Stimulated activated naive B cell treated with anti-CD40 and anti-IgM and Interleukin-4, amounts not matched to agents 10 μg/mL and 1 μg/mL and 100 μg/mL, for 72 hours (primary cell): ENCODE data around the gene LNX1.

ENCODE experiments used
- ATAC-seq, 2 donors: fragments of 150-1000 bp; cut with Tn5 transposase; replicated peaks; 2 replicates each; pipeline ENCODE4 v1.10.0; 2021; ENCODE audit warnings: moderate library complexity in 1 of 2
- DNase-seq: peaks from one replicate; pipeline ENCODE4 v3.0.0; 2021
- H3K27ac Mint-ChIP-seq: one replicate; pipeline ENCODE4 v1.8.0; 2022; ENCODE audit warnings: mild to moderate bottlenecking, mixed read lengths
- H3K27me3 Mint-ChIP-seq, 2 donors: one replicate each; pipeline ENCODE4 v1.8.0; 2022; ENCODE audit warnings: mixed read lengths in 2 of 2
- H3K36me3 Mint-ChIP-seq, 2 donors: one replicate each; pipeline ENCODE4 v1.8.0; 2022; ENCODE audit warnings: mixed read lengths in 2 of 2, mild to moderate bottlenecking in 1 of 2
- H3K4me1 Mint-ChIP-seq, 2 donors: one replicate each; pipeline ENCODE4 v1.8.0; 2022; ENCODE audit warnings: mixed read lengths in 2 of 2, mild to moderate bottlenecking in 1 of 2
- H3K4me3 Mint-ChIP-seq, 2 donors: one replicate each; pipeline ENCODE4 v1.8.0; 2022; ENCODE audit warnings: mild to moderate bottlenecking in 2 of 2, mixed read lengths in 2 of 2, moderate library complexity in 1 of 2
- H3K9me3 Mint-ChIP-seq, 2 donors: one replicate each; pipeline ENCODE4 v1.8.0; 2022; ENCODE audit warnings: mixed read lengths in 2 of 2, mild to moderate bottlenecking in 1 of 2

The LNX1 gene

GRCh38 chr4:53499791-53500190 is 91.5 kb downstream of the LNX1 start:
- Mint-ChIP-seq H3K4me1 (no peaks in the 10 kb centered on the region), H3K4me3 (no peak overlapping the region), H3K27ac (no peak overlapping the region), H3K27me3 (no peaks in the 10 kb centered on the region), H3K9me3 (no peaks in the 10 kb centered on the region), H3K36me3 (no peaks in the 10 kb centered on the region)
- DNase-seq (no peak), ATAC-seq (no peak)

- Mint-ChIP-seq H3K4me1 (no peaks in the 10 kb centered on the region), H3K27me3 (no peaks in the 10 kb centered on the region), H3K27ac (no peak overlapping the region), H3K9me3 (no peaks in the 10 kb centered on the region), H3K36me3 (no peaks in the 10 kb centered on the region), H3K4me3 (no peak overlapping the region)
- ATAC-seq, result no peak
- DNase-seq, result no peak
Measured at GRCh38 chr4:53498706-53499105, 92.6 kb downstream of the LNX1 start.

GRCh38 chr4:53497487-53498244 is 93.6 kb downstream of the LNX1 start:
- Mint-ChIP-seq H3K4me1 (no peaks in the 10 kb centered on the region), H3K36me3 (no peaks in the 10 kb centered on the region), H3K27ac (no peak overlapping the region), H3K4me3 (no peak overlapping the region), H3K27me3 (no peaks in the 10 kb centered on the region), H3K9me3 (no peaks in the 10 kb centered on the region)
- no peak for ATAC-seq
- DNase-seq, result no peak

GRCh38 chr4:53494851-53495250 is 96.4 kb downstream of the LNX1 start:
- ATAC-seq, result no peak
- Mint-ChIP-seq H3K36me3 (no peaks in the 10 kb centered on the region), H3K27ac (no peak overlapping the region), H3K9me3 (no peaks in the 10 kb centered on the region), H3K27me3 (no peaks in the 10 kb centered on the region), H3K4me3 (no peak overlapping the region), H3K4me1 (no peaks in the 10 kb centered on the region)
- no peak for DNase-seq

GRCh38 chr4:53490965-53491622 is 100.2 kb downstream of the LNX1 start:
- Mint-ChIP-seq H3K9me3 (no peaks in the 10 kb centered on the region), H3K36me3 (no peaks in the 10 kb centered on the region), H3K4me3 (no peak overlapping the region)

GRCh38 chr4:53490161-53490956 is 100.9 kb downstream of the LNX1 start:
- DNase-seq (no peak), ATAC-seq (no peak)
- H3K4me3 Mint-ChIP-seq, result no peak overlapping the region
- no peak overlapping the region for H3K27ac Mint-ChIP-seq
- no peaks in the 10 kb centered on the region for H3K4me1 Mint-ChIP-seq
- no peaks in the 10 kb centered on the region for H3K9me3 Mint-ChIP-seq
- peaks cover 13 to 21% of the 10 kb centered on the region in 2 donors for H3K27me3 Mint-ChIP-seq
- no peaks in the 10 kb centered on the region for H3K36me3 Mint-ChIP-seq

More at GRCh38 chr4:53490965-53491622, 100.2 kb downstream of the LNX1 start:
- ATAC-seq (peak in 1 of 2 donors; percentile 33), DNase-seq (no peak)
- peaks cover 10 to 18% of the 10 kb centered on the region in 2 donors for H3K27me3 Mint-ChIP-seq
- H3K27ac Mint-ChIP-seq, result no peak overlapping the region
- no peaks in the 10 kb centered on the region for H3K4me1 Mint-ChIP-seq

- H3K27ac Mint-ChIP-seq, result no peak overlapping the region
- no peaks in the 10 kb centered on the region for H3K9me3 Mint-ChIP-seq
- H3K4me3 Mint-ChIP-seq, result no peak overlapping the region
- ATAC-seq (no peak), DNase-seq (no peak)
- no peaks in the 10 kb centered on the region for H3K36me3 Mint-ChIP-seq
- H3K4me1 Mint-ChIP-seq, result no peaks in the 10 kb centered on the region
- H3K27me3 Mint-ChIP-seq, result peaks cover 18 to 25% of the 10 kb centered on the region in 2 donors
Measured at GRCh38 chr4:53489279-53489889, 101.9 kb downstream of the LNX1 start.

GRCh38 chr4:53487766-53488165 is 103.5 kb downstream of the LNX1 start:
- no peak overlapping the region for H3K4me3 Mint-ChIP-seq
- no peaks in the 10 kb centered on the region for H3K4me1 Mint-ChIP-seq
- ATAC-seq (no peak), DNase-seq (no peak)
- peaks cover 25 to 33% of the 10 kb centered on the region in 2 donors for H3K27me3 Mint-ChIP-seq
- H3K9me3 Mint-ChIP-seq, result peaks cover 0 to 4% of the 10 kb centered on the region in 2 donors
- no peaks in the 10 kb centered on the region for H3K36me3 Mint-ChIP-seq
- H3K27ac Mint-ChIP-seq, result no peak overlapping the region

- H3K9me3 Mint-ChIP-seq, result peaks cover 0 to 4% of the 10 kb centered on the region in 2 donors
- no peak overlapping the region for H3K4me3 Mint-ChIP-seq
- H3K27ac Mint-ChIP-seq, result no peak overlapping the region
- no peaks in the 10 kb centered on the region for H3K36me3 Mint-ChIP-seq
- peaks cover 25 to 33% of the 10 kb centered on the region in 2 donors for H3K27me3 Mint-ChIP-seq
- DNase-seq (no peak), ATAC-seq (no peak)
- no peaks in the 10 kb centered on the region for H3K4me1 Mint-ChIP-seq
Measured at GRCh38 chr4:53485658-53486040, 105.6 kb downstream of the LNX1 start.

GRCh38 chr4:53484911-53485657 is 106.2 kb downstream of the LNX1 start:
- Mint-ChIP-seq H3K9me3 (peaks cover 0 to 4% of the 10 kb centered on the region in 2 donors), H3K36me3 (no peaks in the 10 kb centered on the region), H3K4me3 (no peak overlapping the region), H3K4me1 (no peaks in the 10 kb centered on the region), H3K27ac (no peak overlapping the region), H3K27me3 (peaks cover 25 to 33% of the 10 kb centered on the region in 2 donors)
- no peak for DNase-seq
- ATAC-seq, result no peak

GRCh38 chr4:53483250-53483649 is 108.0 kb downstream of the LNX1 start:
- ATAC-seq, result no peak
- Mint-ChIP-seq H3K27ac (no peak overlapping the region), H3K4me1 (no peaks in the 10 kb centered on the region), H3K27me3 (peaks cover 23 to 30% of the 10 kb centered on the region in 2 donors), H3K4me3 (no peak overlapping the region), H3K9me3 (peaks cover 0 to 4% of the 10 kb centered on the region in 2 donors), H3K36me3 (no peaks in the 10 kb centered on the region)
- DNase-seq, result no peak

- H3K4me1 Mint-ChIP-seq, result no peaks in the 10 kb centered on the region
- H3K4me3 Mint-ChIP-seq, result no peak overlapping the region
- H3K27me3 Mint-ChIP-seq, result peaks cover 17 to 19% of the 10 kb centered on the region in 2 donors
- ATAC-seq (no peak), DNase-seq (no peak)
- peaks cover 0 to 4% of the 10 kb centered on the region in 2 donors for H3K9me3 Mint-ChIP-seq
- no peak overlapping the region for H3K27ac Mint-ChIP-seq
- H3K36me3 Mint-ChIP-seq, result no peaks in the 10 kb centered on the region
Measured at GRCh38 chr4:53481586-53481985, 109.7 kb downstream of the LNX1 start.

GRCh38 chr4:53480909-53481308 is 110.4 kb downstream of the LNX1 start:
- no peak for ATAC-seq
- DNase-seq, result no peak
- H3K4me1 Mint-ChIP-seq, result no peaks in the 10 kb centered on the region
- no peak overlapping the region for H3K27ac Mint-ChIP-seq
- no peak overlapping the region for H3K4me3 Mint-ChIP-seq
- peaks cover 12 to 13% of the 10 kb centered on the region in 2 donors for H3K27me3 Mint-ChIP-seq
- H3K9me3 Mint-ChIP-seq, result peaks cover 0 to 4% of the 10 kb centered on the region in 2 donors
- H3K36me3 Mint-ChIP-seq, result no peaks in the 10 kb centered on the region
